ENCODE measurements around the gene NACC2.

GRCh38 chr9:136117291-136117915 lies 22.3 kb upstream of the NACC2 start:
- TF ChIP-seq CTCF (IDR thresholded peaks at IDR 0.05; ENCODE audit: extremely low read depth in 1 of 2, insufficient read depth in 1 of 2, low read depth in 1 of 2, low read length in 2 of 2) = no peak
- TF ChIP-seq EZH2 (IDR thresholded peaks at IDR 0.05; ENCODE audit: borderline replicate concordance, low read depth, low read length, severe bottlenecking) = no peak
- TF ChIP-seq MYC (IDR thresholded peaks at IDR 0.05; ENCODE audit: low read depth, low read length) = no peak
- no peak for TF ChIP-seq MAX (IDR thresholded peaks at IDR 0.05; ENCODE audit: insufficient read depth, insufficient read length)
- no peak for TF ChIP-seq POLR2A (IDR thresholded peaks at IDR 0.05; ENCODE audit: low read depth, low read length)
- no peak for TF ChIP-seq POLR2AphosphoS5 (IDR thresholded peaks at IDR 0.05; ENCODE audit: insufficient read depth, low read depth, low read length)
- no peak for TF ChIP-seq GATA2 (IDR thresholded peaks at IDR 0.05; ENCODE audit: insufficient read depth, insufficient read length, low read depth, low read length)
- no peak for TF ChIP-seq JUN (IDR thresholded peaks at IDR 0.05; ENCODE audit: borderline replicate concordance, insufficient read depth, insufficient read length, low read depth)
- TF ChIP-seq FOS (IDR thresholded peaks at IDR 0.05; ENCODE audit: borderline replicate concordance, insufficient read depth, low read length) = no peak
